NCI-H2196 (cell line): Measurements from ENCODE around the gene ZFP92.

ENCODE experiments used
- DNase-seq: peaks from one replicate; lab custom pipeline; 2025; ENCODE audit not compliant: unreplicated experiment; lab: John Stamatoyannopoulos, UW

ZFP92 gene

GRCh38 chrX:153408221-153408721 is 3.0 kb upstream of the ZFP92 start:
- no peak for DNase-seq

- no peak for DNase-seq
Measured at GRCh38 chrX:153408871-153409351, 2.4 kb upstream of the ZFP92 start.

GRCh38 chrX:153409414-153410101 is 1.7 kb upstream of the ZFP92 start:
- DNase-seq: no peak

- DNase-seq: no peak
Measured at GRCh38 chrX:153410373-153410772, 899 bp upstream of the ZFP92 start.

- DNase-seq: no peak
Measured at GRCh38 chrX:153410888-153411254, 401 bp upstream of the ZFP92 start.

- no peak for DNase-seq
Measured at GRCh38 chrX:153411988-153412574, 809 bp downstream of the ZFP92 start.

- no peak for DNase-seq
Measured at GRCh38 chrX:153412746-153413720, 1.8 kb downstream of the ZFP92 start.

GRCh38 chrX:153413731-153414130 is 2.5 kb downstream of the ZFP92 start:
- DNase-seq: no peak

GRCh38 chrX:153414856-153415510 is 3.7 kb downstream of the ZFP92 start:
- DNase-seq: no peak

GRCh38 chrX:153416781-153417450 is 5.6 kb downstream of the ZFP92 start:
- DNase-seq: no peak

GRCh38 chrX:153417637-153418036 is 6.4 kb downstream of the ZFP92 start:
- DNase-seq: no peak

GRCh38 chrX:153420851-153421599 is 9.8 kb downstream of the ZFP92 start:
- DNase-seq: no peak

- DNase-seq: no peak
Measured at GRCh38 chrX:153421856-153422255, 10.6 kb downstream of the ZFP92 start.

- no peak for DNase-seq
Measured at GRCh38 chrX:153423652-153424051, 12.4 kb downstream of the ZFP92 start.

GRCh38 chrX:153426204-153426603 is 14.9 kb downstream of the ZFP92 start:
- DNase-seq: no peak

GRCh38 chrX:153430796-153431195 is 19.5 kb downstream of the ZFP92 start:
- DNase-seq: no peak

- DNase-seq: no peak
Measured at GRCh38 chrX:153433161-153433680, 21.9 kb downstream of the ZFP92 start.

- DNase-seq: no peak
Measured at GRCh38 chrX:153433781-153434285, 22.6 kb downstream of the ZFP92 start.

GRCh38 chrX:153434801-153435200 is 23.5 kb downstream of the ZFP92 start:
- DNase-seq: no peak
